A673 (cell line): ENCODE results near the gene CAB39.

Experiments used
- CTCF ChIP-seq: fragments of 300-800, 200-600 bp; sonication (generic); conservative IDR thresholded peaks from 2 replicates; pipeline ENCODE4 v1.5.1; 2017; ENCODE audit warnings: low read depth, mild to moderate bottlenecking, antibody characterized with exemption, low read length, moderate library complexity, mixed read lengths
- EZH2 ChIP-seq: fragments of 200-600 bp; sonication (generic); IDR thresholded peaks from 2 replicates; pipeline ENCODE4 v1.6.1; 2017; ENCODE audit warnings: borderline replicate concordance, low read depth, mild to moderate bottlenecking, mixed read lengths, antibody characterized with exemption, low read length; ENCODE audit not compliant: poor library complexity, severe bottlenecking

- TF ChIP-seq CTCF: no peak
- TF ChIP-seq EZH2: no peak
Observed at GRCh38 chr2:230821261-230821990, 108.8 kb downstream of the CAB39 start.
